Neural progenitor cell (in vitro differentiated cells): ENCODE results near the gene ERICH6B.

ENCODE experiments used
- CTCF ChIP-seq: fragments of 200-600 bp; sonication (generic); IDR thresholded peaks from 2 replicates; pipeline ENCODE4 v1.5.1; 2017; ENCODE audit warnings: antibody characterized with exemption, mild to moderate bottlenecking
- EZH2 ChIP-seq: fragments of 200-600 bp; sonication (generic); IDR thresholded peaks from 2 replicates; pipeline ENCODE4 v1.6.1; 2017; ENCODE audit warnings: antibody characterized with exemption, mild to moderate bottlenecking, moderate library complexity

DNA sequence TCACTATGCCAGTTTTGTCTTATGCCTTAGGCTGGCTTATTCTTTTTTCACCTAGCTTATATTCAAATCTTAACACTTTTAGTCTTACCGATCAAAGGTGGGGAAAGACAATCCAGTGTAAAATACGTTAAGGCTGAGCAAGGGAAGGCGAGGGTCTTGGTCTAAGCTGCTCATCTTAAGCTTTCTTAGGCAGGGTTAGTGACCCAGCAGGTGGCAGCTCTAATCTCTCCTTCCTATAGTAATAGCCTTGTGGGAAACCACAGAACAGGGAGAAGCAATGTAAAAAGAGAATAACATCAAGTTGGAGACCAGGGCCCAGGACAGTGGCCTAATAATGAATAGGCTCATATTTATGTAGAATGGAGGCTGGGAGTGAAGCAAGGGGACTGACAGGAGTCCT is 104.9 kb downstream of the ERICH6B start:
- TF ChIP-seq EZH2 (no peak), CTCF (no peak)
